GM12878 (cell line): ENCODE data around the gene CHST14. TPM values are rescaled to one million over a fixed set of nuclear protein-coding genes. Genes with fewer than 3 reads are reported as not detected.

Source experiments
- ATAC-seq: fragments of 200-7000 bp; cut with Tn5 transposase; 3 replicates; pipeline ENCODE4 v1.9.1; 2020; ENCODE audit warnings: mild to moderate bottlenecking, moderate library complexity
- BruUV-seq: library from RNA; stranded (reverse); fragments of 400-500 nt; replicated peaks from 2 replicates; lab custom pipeline; 2021; lab: Mats Ljungman, UMichigan
- CTCF ChIA-PET: fragments of 300-600 bp; sonication (Branson Sonifier 250); formaldehyde crosslinking; extraction: SDS; loops from one replicate; lab custom pipeline; 2021; ENCODE audit warnings: inconsistent platforms; lab: Yijun Ruan, JAX
- POLR2A ChIA-PET: fragments of 350-600 bp; formaldehyde crosslinking; extraction: SDS; loops from one replicate; lab custom pipeline; 2021; ENCODE audit warnings: inconsistent platforms; lab: Charles Lee
- RAD21 ChIA-PET: fragments of 300-600 bp; sonication (Branson Sonifier 250); formaldehyde crosslinking; loops from one replicate; lab custom pipeline; 2023; ENCODE audit warnings: antibody characterized with exemption; ENCODE audit not compliant: unreplicated experiment; lab: Charles Lee
- SMC1A ChIA-PET: fragments of 300-600 bp; sonication (Branson Sonifier 250); formaldehyde crosslinking; loops from one replicate; lab custom pipeline; 2023; ENCODE audit not compliant: unreplicated experiment, uncharacterized antibody; lab: Charles Lee
- DNase-seq: peaks from one replicate; pipeline ENCODE4 v3.0.0-alpha.2; 2011; ENCODE audit warnings: low read depth, low spot score
- FAIRE-seq: peaks from 3 replicates; lab custom pipeline; 2011; peaks lifted over from hg19 to GRCh38; lab: Jason Lieb, UNC
- H2AFZ ChIP-seq: 2 replicates; pipeline ENCODE4 v1.6.0; 2011; ENCODE audit warnings: low read depth, low read length, control low read depth; ENCODE audit not compliant: control insufficient read depth
- H3K27ac ChIP-seq: 2 replicates; pipeline ENCODE4 v1.5.1; 2011; ENCODE audit warnings: control low read depth; ENCODE audit not compliant: control insufficient read depth, insufficient read depth
- H3K27me3 ChIP-seq, 2 experiments: replicated peaks in 1 of 2; 2 replicates each; pipeline versions ENCODE4 v1.6.0 to v1.6.1; 2011; ENCODE audit warnings: low read length in 1 of 2; ENCODE audit not compliant: control insufficient read depth in 2 of 2, insufficient read depth in 2 of 2
- H3K36me3 ChIP-seq, 2 experiments: 2 replicates each; pipeline ENCODE4 v1.5.1; 2011; ENCODE audit warnings: low read length in 1 of 2; ENCODE audit not compliant: control insufficient read depth in 2 of 2, insufficient read depth in 2 of 2
- H3K4me1 ChIP-seq: 2 replicates; pipeline ENCODE4 v1.6.1; 2011; ENCODE audit warnings: mild to moderate bottlenecking, low read length, moderate library complexity, mixed read lengths; ENCODE audit not compliant: control insufficient read depth, insufficient read depth
- H3K4me2 ChIP-seq: 2 replicates; pipeline ENCODE4 v1.6.0; 2011; ENCODE audit warnings: control low read depth; ENCODE audit not compliant: control insufficient read depth, insufficient read depth
- H3K4me3 ChIP-seq: fragments of 200-600 bp; sonication (generic); 2 replicates; pipeline ENCODE4 v1.5.1; 2016
- H3K79me2 ChIP-seq: 2 replicates; pipeline ENCODE4 v1.6.0; 2011; ENCODE audit warnings: low read length; ENCODE audit not compliant: control insufficient read depth, insufficient read depth
- H3K9ac ChIP-seq: 2 replicates; pipeline ENCODE4 v1.8.0; 2011; ENCODE audit warnings: low read length, control low read depth, mixed read lengths; ENCODE audit not compliant: control insufficient read depth, insufficient read depth
- H3K9me3 ChIP-seq: replicated peaks from 3 replicates; pipeline ENCODE4 v1.5.1; 2011; ENCODE audit warnings: mild to moderate bottlenecking, low read length; ENCODE audit not compliant: control insufficient read depth, insufficient read depth
- H4K20me1 ChIP-seq: 2 replicates; pipeline ENCODE4 v1.6.0; 2011; ENCODE audit not compliant: control insufficient read depth, insufficient read depth
- BHLHE40 ChIP-seq, 2 experiments: fragments of 450-650 bp in 1 of 2; IDR thresholded peaks; 2 replicates each; pipeline ENCODE4 v1.6.1; 2011 to 2017; ENCODE audit warnings: low read depth in 2 of 2, borderline replicate concordance in 1 of 2, improper control_type of control experiment in 1 of 2, low read length in 1 of 2, mild to moderate bottlenecking in 1 of 2
- CREM ChIP-seq: IDR thresholded peaks from 2 replicates; pipeline ENCODE4 v1.6.1; 2014; ENCODE audit warnings: antibody characterized with exemption, low read depth
- KLF5 ChIP-seq: fragments of 450-650 bp; IDR thresholded peaks from 2 replicates; pipeline ENCODE4 v1.6.1; 2014; ENCODE audit warnings: mild to moderate bottlenecking; ENCODE audit not compliant: partially characterized antibody
- LARP7 ChIP-seq: fragments of 450-650 bp; IDR thresholded peaks from 2 replicates; pipeline ENCODE4 v1.6.1; 2017; ENCODE audit warnings: mild to moderate bottlenecking
- MEF2B ChIP-seq: fragments of 450-650 bp; IDR thresholded peaks from 2 replicates; pipeline ENCODE4 v1.6.1; 2018; ENCODE audit warnings: mild to moderate bottlenecking, moderate library complexity; ENCODE audit not compliant: partially characterized antibody, poor library complexity, severe bottlenecking
- NBN ChIP-seq: fragments of 450-650 bp; IDR thresholded peaks from 2 replicates; pipeline ENCODE4 v1.6.1; 2016
- NFIC ChIP-seq: IDR thresholded peaks from 2 replicates; pipeline ENCODE4 v1.6.1; 2012; ENCODE audit warnings: low read depth, mild to moderate bottlenecking, inconsistent platforms, low read length, moderate library complexity
- POU2F2 ChIP-seq: IDR thresholded peaks from 3 replicates; pipeline ENCODE4 v1.6.1; 2011; ENCODE audit warnings: low read depth, mild to moderate bottlenecking, low read length, borderline replicate concordance
- SIN3A ChIP-seq: IDR thresholded peaks from 2 replicates; pipeline ENCODE4 v1.6.1; 2012; ENCODE audit warnings: low read depth, low read length, improper control_type of control experiment
- YBX1 ChIP-seq: fragments of 450-650 bp; IDR thresholded peaks from 2 replicates; pipeline ENCODE4 v1.6.1; 2016; ENCODE audit warnings: antibody characterized with exemption
- WGBS: methylation state at CpG from one replicate; pipeline ENCODE4 v1.1.6; 2016; ENCODE audit warnings: low lambda C conversion rate; ENCODE audit not compliant: insufficient replicate concordance, insufficient coverage; ENCODE audit errors: missing lambda C conversion rate; 5-methylcytosine and 5-hydroxymethylcytosine counted together
- in situ Hi-C: fragments of 300-500 bp; cut with MboI; formaldehyde crosslinking; loops from 9 replicates; pipeline ENCODE4 v1.14.3; 2018; ENCODE audit warnings: mixed read lengths
- intact Hi-C: fragments of 100-400 bp; cut with micrococcal nuclease; formaldehyde crosslinking; loops from one replicate; pipeline ENCODE4 v1.14.2; 2022; ENCODE audit not compliant: unreplicated experiment
- polyA plus RNA-seq, 11 experiments: library from polyadenylated mRNA; depleted of rRNA in 4 of 11; unstranded in 6 of 11; stranded (reverse) in 5 of 11; fragments of >200 nt; fragmentation: Nextera tagmentation in 4 of 11; fragmentation: Illumina TruSeq in 1 of 11; extraction: Ambion mirVana in 4 of 11; extraction: Trizol in 1 of 11; gene quantifications; 1 replicate in 1 of 11; 2 replicates in 10 of 11; pipeline versions ENCODE4 v1.2.1 to v1.2.3, GENCODE V29; 2011 to 2016; ENCODE audit warnings: inconsistent platforms in 2 of 11, missing spikeins in 2 of 11, low read depth in 1 of 11
- total RNA-seq, 4 experiments: library from RNA; depleted of rRNA in 3 of 4; stranded (reverse); fragments of >200 nt in 3 of 4; fragmentation: Illumina TruSeq in 1 of 4; extraction: Trizol in 1 of 4; gene quantifications; 2 replicates each; pipeline versions ENCODE4 v1.2.1 to v1.2.3, GENCODE V29; 2013 to 2021

The CHST14 gene
- total and polyA plus RNA-seq, 10 of the 15 experiments (the other 5 are each of a cell fraction or from before 2014, with no cell fraction given): 1.3 to 12.8 (median 6.2) TPM

DNA sequence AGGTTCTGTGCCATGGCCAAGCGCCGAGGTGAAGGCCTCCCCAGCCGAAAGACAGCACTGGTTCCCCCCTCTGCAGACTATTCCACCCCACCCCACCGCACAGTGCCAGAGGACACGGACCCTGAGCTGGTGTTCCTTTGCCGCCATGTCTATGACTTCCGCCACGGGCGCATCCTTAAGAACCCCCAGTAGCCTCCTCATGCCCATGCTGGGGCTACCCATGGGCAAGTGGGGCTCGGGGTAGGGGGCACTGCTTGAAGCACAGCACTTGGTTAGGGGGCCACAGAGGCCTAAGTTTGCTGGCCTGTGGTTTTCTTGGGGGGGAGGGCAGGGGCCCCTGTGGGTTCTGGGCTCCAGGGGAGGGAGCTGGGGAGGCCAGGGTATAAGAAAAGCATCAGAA is 4.8 kb upstream of the CHST14 start:
- Histone ChIP-seq H3K27ac (peak overlapping the region; percentile 63; the same call in 1 of the 2 replicates), H2AFZ (no peak overlapping the region), H3K4me1 (peaks cover 24% of the 10 kb centered on the region), H3K4me3 (no peak overlapping the region), H4K20me1 (no peaks in the 10 kb centered on the region; the same call in 1 of the 2 replicates), H3K36me3 (peaks cover 14 to 15% of the 10 kb centered on the region in 2 experiments), H3K9me3 (no peaks in the 10 kb centered on the region), H3K4me2 (no peak overlapping the region), H3K79me2 (no peaks in the 10 kb centered on the region), H3K9ac (no peak overlapping the region), H3K27me3 (no peaks in the 10 kb centered on the region)
- RAD21 ChIA-PET: no interaction called here
- WGBS: 94% methylated on average over 10 of the region's 10 CpGs
- in situ Hi-C loops (no loop called here), intact Hi-C loops (no loop called here)
- ATAC-seq: no peak
- DNase-seq: no peak
- no peak for FAIRE-seq
- POLR2A ChIA-PET: interaction anchor here (1.0 kb wide), 1 partner anchor 9 kb away, joined by 3 read pairs; no protein-coding TSS in a partner anchor
- TF ChIP-seq MEF2B (no peak), CREM (no peak), BHLHE40 (IDR thresholded peaks at IDR 0.05; ENCODE audit: borderline replicate concordance in 1 of 2, low read depth in 2 of 2, low read length in 1 of 2) (no peak), YBX1 (no peak), LARP7 (no peak), NFIC (no peak), SIN3A (no peak), NBN (no peak), POU2F2 (no peak), KLF5 (no peak)
- SMC1A ChIA-PET: no interaction called here
- BruUV-seq: no TSS peak
- CTCF ChIA-PET: interaction anchor here (0.6 to 0.8 kb wide), 4 partner anchors 8 to 415 kb away, joined by 3 to 4 read pairs (median 4); no protein-coding TSS in a partner anchor
